Measurements from ENCODE around the gene APCDD1L. TPM values are rescaled to one million over a fixed set of nuclear protein-coding genes. Genes with fewer than 3 reads are reported as not detected.

APCDD1L gene
- total RNA-seq, 1 experiment from 2014 or later = not detected

GRCh38 chr20:58531657-58532056 lies 16.5 kb upstream of the APCDD1L start:
- Mint-ChIP-seq H3K9me3 (ENCODE audit: unreplicated experiment) (peaks cover 71% of the 10 kb centered on the region), H3K27me3 (ENCODE audit: insufficient read depth, unreplicated experiment) (no peaks in the 10 kb centered on the region), H3K27ac (ENCODE audit: unreplicated experiment) (no peak overlapping the region), H3K4me3 (ENCODE audit: unreplicated experiment) (no peak overlapping the region), H3K36me3 (ENCODE audit: insufficient read depth, unreplicated experiment) (no peaks in the 10 kb centered on the region), H3K4me1 (ENCODE audit: low read depth, unreplicated experiment) (no peaks in the 10 kb centered on the region)
- TF ChIP-seq CTCF (IDR thresholded peaks at IDR 0.05; ENCODE audit: insufficient read depth in 1 of 2, low read depth in 1 of 2, low read length in 1 of 2, severe bottlenecking in 1 of 2, unreplicated experiment in 1 of 2) = no peak
- no TSS peak for BruUV-seq (replicated peaks)
- H3K27me3 ChIP-seq (replicated peaks; ENCODE audit: control insufficient read depth, insufficient read depth, low read length) = no peaks in the 10 kb centered on the region
- CTCF ChIA-PET = interaction anchor here (0.6 kb wide), 1 partner anchor 108 kb away, joined by 3 read pairs; no protein-coding TSS in a partner anchor
- POLR2A ChIA-PET = no interaction called here
- DNase-seq = no peak
- peaks cover 37% of the 10 kb centered on the region for H3K9me3 ChIP-seq
- no peak overlapping the region for H3K4me3 ChIP-seq (ENCODE audit: low read depth, low read length)
- intact Hi-C loops (cut with micrococcal nuclease; ENCODE audit: unreplicated experiment) = no loop called here
- no peaks in the 10 kb centered on the region for H3K4me1 ChIP-seq
- no peaks in the 10 kb centered on the region for H3K36me3 ChIP-seq (ENCODE audit: control insufficient read depth, insufficient read depth, low read length)

- CTCF ChIA-PET = no interaction called here
- H3K9me3 Mint-ChIP-seq (ENCODE audit: unreplicated experiment) = peaks cover 71% of the 10 kb centered on the region
- TF ChIP-seq CTCF (IDR thresholded peaks at IDR 0.05; ENCODE audit: insufficient read depth in 1 of 2, low read depth in 1 of 2, low read length in 1 of 2, severe bottlenecking in 1 of 2, unreplicated experiment in 1 of 2) = no peak
- Histone ChIP-seq H3K9me3 (peaks cover 42% of the 10 kb centered on the region), H3K36me3 (ENCODE audit: control insufficient read depth, insufficient read depth, low read length) (no peaks in the 10 kb centered on the region), H3K27me3 (replicated peaks; ENCODE audit: control insufficient read depth, insufficient read depth, low read length) (no peaks in the 10 kb centered on the region), H3K4me1 (no peaks in the 10 kb centered on the region), H3K4me3 (ENCODE audit: low read depth, low read length) (no peak overlapping the region)
- no peak for DNase-seq
- intact Hi-C loops (cut with micrococcal nuclease; ENCODE audit: unreplicated experiment) = no loop called here
- H3K36me3 Mint-ChIP-seq (ENCODE audit: insufficient read depth, unreplicated experiment) = no peaks in the 10 kb centered on the region
- no peaks in the 10 kb centered on the region for H3K27me3 Mint-ChIP-seq (ENCODE audit: insufficient read depth, unreplicated experiment)
- no peak overlapping the region for H3K27ac Mint-ChIP-seq (ENCODE audit: unreplicated experiment)
- no TSS peak for BruUV-seq (replicated peaks)
- H3K4me3 Mint-ChIP-seq (ENCODE audit: unreplicated experiment) = no peak overlapping the region
- POLR2A ChIA-PET = no interaction called here
- no peaks in the 10 kb centered on the region for H3K4me1 Mint-ChIP-seq (ENCODE audit: low read depth, unreplicated experiment)
These were observed 15.9 kb upstream of the APCDD1L start for GRCh38 chr20:58531063-58531462.

GRCh38 chr20:58528412-58528811 lies 13.2 kb upstream of the APCDD1L start:
- Mint-ChIP-seq H3K9me3 (ENCODE audit: unreplicated experiment) (peaks cover 71% of the 10 kb centered on the region), H3K27me3 (ENCODE audit: insufficient read depth, unreplicated experiment) (no peaks in the 10 kb centered on the region), H3K36me3 (ENCODE audit: insufficient read depth, unreplicated experiment) (no peaks in the 10 kb centered on the region), H3K4me1 (ENCODE audit: low read depth, unreplicated experiment) (no peaks in the 10 kb centered on the region), H3K4me3 (ENCODE audit: unreplicated experiment) (no peak overlapping the region), H3K27ac (ENCODE audit: unreplicated experiment) (no peak overlapping the region)
- DNase-seq = peak in 1 of 2 experiments; percentile 3
- no peak overlapping the region for H3K4me3 ChIP-seq (ENCODE audit: low read depth, low read length)
- H3K36me3 ChIP-seq (ENCODE audit: control insufficient read depth, insufficient read depth, low read length) = no peaks in the 10 kb centered on the region
- intact Hi-C loops (cut with micrococcal nuclease; ENCODE audit: unreplicated experiment) = no loop called here
- ChIA-PET POLR2A (no interaction called here), CTCF (no interaction called here)
- H3K9me3 ChIP-seq = peaks cover 47% of the 10 kb centered on the region
- no TSS peak for BruUV-seq (replicated peaks)
- H3K27me3 ChIP-seq (replicated peaks; ENCODE audit: control insufficient read depth, insufficient read depth, low read length) = no peaks in the 10 kb centered on the region
- no peaks in the 10 kb centered on the region for H3K4me1 ChIP-seq
- no peak for TF ChIP-seq CTCF (IDR thresholded peaks at IDR 0.05; ENCODE audit: insufficient read depth in 1 of 2, low read depth in 1 of 2, low read length in 1 of 2, severe bottlenecking in 1 of 2, unreplicated experiment in 1 of 2)
